ENCODE data around the gene PCDHGB4. TPM values are rescaled to one million over a fixed set of nuclear protein-coding genes. Genes with fewer than 3 reads are reported as not detected.

Gene PCDHGB4
- total and polyA plus RNA-seq, 9 of the 15 experiments (the other 6 are each of a cell fraction or from before 2014, with no cell fraction given) = 0.01 to 0.14 (median 0.03) TPM; not detected in 5

GRCh38 chr5:141342773-141343172 is 44.7 kb upstream of the PCDHGB4 start (continued):
- no peak for TF ChIP-seq RERE (CRISPR knock-in tag; IDR thresholded peaks at IDR 0.05; ENCODE audit: borderline replicate concordance)
- no peak for TF ChIP-seq EP300 (IDR thresholded peaks at IDR 0.05; ENCODE audit: low read length)
- no peak for TF ChIP-seq ZNF436 (CRISPR knock-in tag; IDR thresholded peaks at IDR 0.05)
- no peak for TF ChIP-seq RFX5 (IDR thresholded peaks at IDR 0.05; ENCODE audit: low read depth, low read length)
- TF ChIP-seq ZNF589 (CRISPR knock-in tag; IDR thresholded peaks at IDR 0.05; ENCODE audit: low read depth) = no peak
- no peak for TF ChIP-seq ETV1 (tag; conservative IDR thresholded peaks at IDR 0.05; ENCODE audit: low read depth)
